GM18519 (cell line): ENCODE measurements around the gene KLHDC7A.

Experiments used
- ATAC-seq: cut with Tn5 transposase; IDR thresholded peaks from one replicate; pipeline ENCODE4 v1.9.1; 2021; ENCODE audit warnings: mild to moderate bottlenecking, moderate library complexity; ENCODE audit not compliant: unreplicated experiment, low FRiP score

Gene KLHDC7A

DNA sequence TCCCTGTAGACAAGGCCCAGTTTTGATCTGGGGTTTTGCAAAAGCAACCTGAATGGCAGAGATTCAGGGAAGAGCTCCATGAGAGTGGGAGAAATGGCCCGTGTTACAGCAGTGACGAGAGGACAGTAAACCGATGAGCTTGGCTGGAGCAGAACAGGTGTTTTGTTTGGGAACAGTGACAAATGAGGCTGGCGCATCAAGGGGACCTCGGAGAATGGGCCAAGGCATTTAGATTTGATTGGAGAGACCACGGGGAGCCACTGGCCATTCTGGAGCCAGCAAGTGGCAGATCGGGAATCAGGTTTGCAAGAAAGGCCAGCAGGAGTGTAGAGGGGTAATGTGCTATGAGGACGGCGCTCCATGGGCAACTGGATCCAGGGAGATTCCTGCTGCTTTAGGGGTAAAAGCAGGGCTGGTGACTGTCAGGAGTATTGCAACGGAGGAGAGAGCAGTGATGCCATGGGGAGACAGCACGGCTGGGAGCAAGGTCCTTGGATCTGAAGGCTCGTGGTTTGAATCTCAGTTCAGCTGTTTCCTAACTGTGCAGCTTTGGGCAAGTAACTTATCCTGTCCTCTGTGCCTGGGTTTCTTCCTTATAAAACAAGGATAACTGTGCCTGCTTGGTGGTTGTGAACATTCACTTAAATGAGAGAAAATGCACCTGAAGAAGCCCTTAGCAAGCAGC lies 9.9 kb upstream of the KLHDC7A start:
- ATAC-seq: no peak

DNA sequence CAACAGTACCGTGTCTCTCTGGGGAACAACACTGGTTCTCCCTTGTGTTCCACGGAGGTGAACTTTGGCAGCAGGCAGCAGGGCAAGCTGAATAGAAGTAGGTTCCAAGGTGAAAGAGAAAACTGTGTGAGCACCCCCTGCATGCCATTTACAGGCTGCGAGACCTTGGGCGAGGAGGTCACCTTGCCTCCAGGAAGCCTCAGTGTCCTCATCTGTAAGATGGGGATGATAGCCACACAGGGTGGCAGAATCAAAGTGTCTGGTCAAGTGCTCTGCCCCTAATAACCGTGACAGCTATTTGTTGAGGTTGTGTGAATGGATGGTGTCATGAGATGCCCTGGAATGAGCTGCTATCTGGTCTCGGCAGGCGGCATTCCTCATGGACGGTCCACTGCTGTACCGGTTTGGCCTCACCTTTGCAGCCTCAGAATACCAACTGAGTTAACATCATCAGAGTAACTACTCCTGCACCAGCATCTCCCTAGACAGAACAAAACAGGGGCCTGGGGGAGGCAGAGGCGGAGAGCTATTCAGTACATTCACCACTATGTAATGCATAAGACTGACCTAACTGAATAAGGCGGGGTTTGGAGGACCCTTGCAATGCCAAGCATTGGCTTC lies 7.4 kb upstream of the KLHDC7A start:
- no peak for ATAC-seq

DNA sequence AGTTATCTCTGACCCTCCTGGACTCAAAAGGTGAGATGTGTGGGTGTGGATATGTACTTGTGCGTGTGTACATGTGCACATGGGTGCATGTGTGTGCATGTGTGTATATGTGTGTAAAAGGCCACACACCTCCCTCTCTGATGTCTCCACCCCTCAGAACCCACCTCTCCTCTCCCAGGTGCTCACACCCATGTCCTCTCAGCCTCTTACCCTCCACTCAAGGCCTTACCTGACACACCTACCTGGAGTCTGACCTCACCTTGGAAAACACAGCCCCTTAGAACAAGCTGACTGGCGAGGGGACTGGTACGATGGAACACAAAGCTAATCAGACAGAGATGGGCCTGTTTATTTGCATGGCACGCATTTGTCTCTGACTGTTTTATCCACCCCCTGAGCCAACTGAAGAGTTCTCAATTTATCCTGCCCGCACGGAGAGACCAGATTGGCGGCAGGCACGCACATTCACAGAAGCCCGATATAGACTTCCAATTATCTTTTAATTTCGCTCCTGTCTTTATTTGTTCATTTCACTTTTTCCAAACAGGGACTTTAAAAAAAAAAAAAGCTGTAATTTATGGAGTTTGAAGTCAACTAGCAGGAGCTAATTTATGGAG lies 6.1 kb upstream of the KLHDC7A start:
- no peak for ATAC-seq

DNA sequence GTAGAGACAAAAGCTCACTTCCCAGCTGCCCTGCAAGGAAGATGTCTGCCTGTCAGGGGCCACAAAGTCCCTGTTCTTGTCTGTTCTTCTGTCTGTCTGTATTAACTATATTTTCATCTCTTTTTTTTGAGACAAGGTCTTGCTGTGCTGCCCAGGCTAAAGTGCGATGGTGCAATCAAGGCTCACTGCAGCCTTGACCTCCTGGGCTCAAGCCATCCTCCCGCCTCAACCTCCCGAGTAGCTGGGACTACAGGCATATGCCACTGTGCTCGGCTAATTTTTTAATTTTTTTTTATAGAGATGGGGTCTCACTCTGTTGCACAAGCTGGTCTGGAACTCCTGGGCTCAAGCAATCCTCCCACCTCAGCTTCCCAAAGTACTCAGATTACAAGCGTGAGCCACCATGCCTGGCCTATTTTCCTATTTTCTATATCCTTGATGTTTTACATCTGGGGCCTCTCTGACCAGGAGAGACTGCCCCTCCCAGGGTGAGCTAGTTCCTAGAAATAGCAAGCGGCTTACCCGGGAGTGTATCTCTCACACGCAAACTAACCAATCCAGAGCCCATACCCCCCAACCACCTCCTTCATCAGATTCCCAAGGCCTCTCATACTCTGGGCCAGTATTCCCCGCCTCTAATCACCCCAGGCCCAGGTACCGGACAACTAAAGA lies 5.4 kb upstream of the KLHDC7A start:
- no peak for ATAC-seq

DNA sequence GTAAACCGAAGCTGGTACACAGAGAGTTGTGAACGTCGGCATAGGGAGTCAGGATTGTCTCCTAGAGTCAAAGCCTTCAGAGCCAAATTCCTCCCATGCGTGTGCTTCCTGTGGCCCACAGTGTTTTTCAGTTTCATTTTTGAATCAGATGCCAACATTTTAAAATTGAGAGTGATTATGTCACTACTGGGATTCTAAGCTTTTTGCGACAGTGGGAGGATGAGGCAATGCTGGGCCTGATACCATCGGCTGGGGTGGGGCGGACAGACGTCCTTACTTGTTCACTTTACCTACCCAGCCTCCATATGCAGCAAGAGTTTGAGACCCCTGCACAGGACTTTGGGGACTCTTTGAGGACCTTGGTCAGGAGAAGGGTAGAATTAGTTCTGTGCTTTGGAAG lies 1.3 kb upstream of the KLHDC7A start:
- ATAC-seq: no peak

DNA sequence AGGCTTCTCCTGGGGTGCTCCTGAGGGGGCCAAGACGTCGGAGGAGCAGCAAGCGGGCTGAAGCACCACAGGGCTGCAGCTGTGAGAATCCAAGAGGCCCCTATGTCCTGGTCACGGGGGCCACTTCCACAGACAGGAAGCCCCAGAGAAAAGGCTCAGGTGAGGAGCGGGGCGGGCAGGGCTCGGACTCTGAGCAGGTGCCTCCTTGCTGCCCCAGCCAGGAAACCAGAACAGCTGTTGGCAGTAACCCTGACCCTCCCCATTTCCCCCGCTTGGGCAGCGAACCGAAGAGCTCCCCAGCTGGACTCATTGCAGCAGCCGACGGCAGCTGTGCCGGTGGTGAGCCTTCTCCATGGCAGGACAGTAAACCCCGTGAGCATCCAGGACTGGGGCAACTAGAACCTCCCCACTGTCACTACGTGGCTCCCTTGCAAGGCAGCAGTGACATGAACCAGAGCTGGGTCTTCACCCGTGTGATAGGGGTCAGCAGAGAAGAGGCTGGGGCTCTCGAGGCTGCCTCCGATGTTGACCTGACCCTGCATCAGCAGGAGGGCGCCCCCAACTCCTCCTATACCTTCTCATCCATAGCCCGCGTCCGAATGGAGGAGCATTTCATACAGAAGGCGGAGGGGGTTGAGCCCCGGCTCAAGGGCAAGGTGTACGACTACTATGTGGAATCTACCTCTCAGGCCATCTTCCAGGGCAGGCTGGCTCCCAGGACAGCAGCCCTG lies 625 bp downstream of the KLHDC7A start:
- no peak for ATAC-seq

DNA sequence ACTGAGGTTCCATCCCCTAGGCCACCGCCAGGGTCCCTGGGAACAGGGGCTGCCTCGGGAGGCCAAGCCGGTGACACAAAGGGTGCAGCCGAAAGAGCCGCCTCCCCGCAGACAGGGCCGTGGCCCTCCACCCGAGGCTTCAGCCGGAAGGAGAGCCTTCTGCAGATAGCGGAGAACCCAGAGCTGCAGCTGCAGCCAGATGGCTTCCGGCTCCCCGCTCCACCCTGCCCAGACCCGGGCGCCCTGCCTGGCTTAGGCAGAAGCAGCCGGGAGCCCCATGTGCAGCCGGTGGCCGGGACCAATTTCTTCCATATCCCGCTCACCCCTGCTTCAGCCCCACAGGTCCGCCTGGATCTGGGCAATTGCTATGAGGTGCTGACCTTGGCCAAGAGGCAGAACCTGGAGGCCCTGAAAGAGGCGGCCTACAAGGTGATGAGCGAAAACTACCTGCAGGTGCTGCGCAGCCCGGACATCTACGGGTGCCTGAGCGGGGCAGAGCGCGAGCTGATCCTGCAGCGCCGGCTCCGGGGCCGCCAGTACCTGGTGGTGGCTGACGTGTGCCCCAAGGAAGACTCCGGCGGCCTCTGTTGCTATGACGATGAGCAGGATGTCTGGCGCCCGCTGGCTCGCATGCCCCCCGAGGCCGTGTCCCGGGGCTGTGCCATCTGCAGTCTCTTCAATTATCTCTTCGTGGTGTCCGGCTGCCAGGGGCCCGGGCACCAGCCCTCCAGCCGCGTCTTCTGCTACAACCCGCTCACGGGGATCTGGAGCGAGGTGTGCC lies 1.4 kb downstream of the KLHDC7A start:
- ATAC-seq: no peak

DNA sequence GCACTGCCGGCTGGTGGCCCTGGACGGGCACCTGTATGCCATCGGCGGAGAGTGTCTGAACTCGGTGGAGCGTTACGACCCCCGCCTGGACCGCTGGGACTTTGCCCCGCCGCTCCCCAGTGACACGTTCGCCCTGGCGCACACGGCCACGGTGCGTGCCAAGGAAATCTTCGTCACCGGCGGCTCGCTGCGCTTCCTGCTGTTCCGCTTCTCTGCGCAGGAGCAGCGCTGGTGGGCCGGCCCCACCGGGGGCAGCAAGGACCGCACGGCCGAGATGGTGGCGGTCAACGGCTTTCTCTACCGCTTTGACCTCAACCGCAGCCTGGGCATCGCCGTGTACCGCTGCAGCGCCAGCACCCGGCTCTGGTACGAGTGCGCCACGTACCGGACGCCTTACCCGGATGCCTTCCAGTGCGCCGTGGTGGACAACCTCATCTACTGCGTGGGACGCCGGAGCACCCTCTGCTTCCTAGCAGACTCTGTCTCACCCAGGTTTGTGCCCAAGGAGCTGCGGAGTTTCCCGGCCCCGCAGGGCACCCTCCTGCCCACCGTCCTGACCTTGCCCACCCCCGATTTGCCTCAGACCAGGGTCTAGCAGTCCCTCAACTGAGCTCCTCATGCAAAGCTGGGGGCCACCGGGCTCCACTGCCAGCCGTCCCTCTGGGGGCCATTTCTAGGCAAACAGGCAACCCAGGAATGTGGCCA lies 2.1 kb downstream of the KLHDC7A start:
- ATAC-seq: no peak

DNA sequence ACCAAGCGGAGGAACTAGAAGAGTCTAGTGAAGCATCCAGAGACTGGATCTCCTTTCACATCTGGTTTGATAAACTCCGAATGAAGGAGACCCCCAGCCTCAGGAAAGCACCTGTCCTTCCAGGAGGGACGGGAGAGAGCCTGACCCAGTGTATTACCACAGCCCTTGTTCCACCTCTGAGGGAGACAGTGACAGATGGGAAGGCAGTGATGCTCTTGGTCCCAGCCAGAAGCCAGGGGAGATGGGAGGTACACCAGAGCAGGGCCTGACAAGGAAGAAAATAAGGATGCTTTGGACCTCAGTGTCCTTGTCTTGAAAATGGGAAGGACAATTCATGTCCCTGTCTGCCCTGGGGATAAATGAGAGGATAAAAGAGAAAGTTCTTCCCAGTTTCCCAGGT lies 3.5 kb downstream of the KLHDC7A start:
- no peak for ATAC-seq

DNA sequence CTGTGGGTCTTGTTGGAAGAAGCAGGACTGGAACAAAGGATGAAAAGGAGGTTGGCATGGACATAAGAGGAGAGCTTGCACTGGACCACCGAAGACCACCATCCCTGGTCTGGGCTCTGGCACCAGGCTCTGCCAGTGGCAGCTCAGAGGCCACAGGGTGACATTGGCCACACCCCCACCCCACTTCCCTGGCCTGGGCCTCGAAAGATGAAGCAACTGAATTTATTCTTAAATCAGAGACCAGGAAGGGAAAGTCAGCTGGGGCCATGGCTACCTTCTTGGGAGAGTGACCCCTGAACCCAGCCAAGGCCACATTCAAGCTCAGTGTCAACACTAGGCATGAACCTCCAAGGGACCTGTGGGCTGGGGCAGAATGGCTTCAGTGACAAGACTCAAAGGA lies 4.0 kb downstream of the KLHDC7A start:
- ATAC-seq: no peak

DNA sequence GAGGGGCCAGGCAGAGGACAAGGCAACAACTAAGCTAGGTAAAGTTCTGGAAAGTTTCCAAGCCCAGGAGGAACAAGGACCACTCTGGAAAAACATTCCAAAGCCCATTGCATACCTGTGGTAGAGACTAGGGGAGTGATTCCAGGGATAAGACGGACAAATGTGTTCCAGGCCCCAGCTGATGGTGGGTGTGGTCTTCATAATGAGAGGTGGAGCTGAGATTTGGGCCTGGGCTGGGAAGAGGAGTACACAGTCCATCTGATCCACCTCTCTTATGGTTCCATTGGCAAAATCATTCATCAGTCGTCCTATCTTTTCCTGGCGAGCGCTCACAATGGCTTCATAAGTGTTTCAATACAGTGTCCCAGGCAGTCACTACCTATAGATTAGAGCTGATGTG lies 4.5 kb downstream of the KLHDC7A start:
- no peak for ATAC-seq

DNA sequence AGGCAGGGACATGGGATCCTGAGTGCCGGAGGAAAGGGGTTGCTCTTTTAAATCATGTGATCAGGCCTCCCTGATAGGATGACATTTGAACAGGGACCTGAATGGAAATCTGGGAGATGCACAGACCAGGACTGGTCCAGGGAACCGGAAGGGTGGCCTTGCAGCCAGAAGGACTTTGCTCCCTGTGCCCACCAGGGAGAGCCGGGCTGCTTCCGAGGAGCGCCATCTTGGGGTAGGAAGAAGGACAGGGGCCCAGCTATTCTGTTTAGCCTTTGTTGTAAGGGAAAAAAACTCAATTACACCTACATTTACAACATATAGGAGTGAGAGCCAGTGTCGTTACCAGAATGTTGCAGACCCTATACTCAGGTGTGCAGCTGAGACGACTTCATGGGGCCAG lies 5.5 kb downstream of the KLHDC7A start:
- ATAC-seq: no peak

DNA sequence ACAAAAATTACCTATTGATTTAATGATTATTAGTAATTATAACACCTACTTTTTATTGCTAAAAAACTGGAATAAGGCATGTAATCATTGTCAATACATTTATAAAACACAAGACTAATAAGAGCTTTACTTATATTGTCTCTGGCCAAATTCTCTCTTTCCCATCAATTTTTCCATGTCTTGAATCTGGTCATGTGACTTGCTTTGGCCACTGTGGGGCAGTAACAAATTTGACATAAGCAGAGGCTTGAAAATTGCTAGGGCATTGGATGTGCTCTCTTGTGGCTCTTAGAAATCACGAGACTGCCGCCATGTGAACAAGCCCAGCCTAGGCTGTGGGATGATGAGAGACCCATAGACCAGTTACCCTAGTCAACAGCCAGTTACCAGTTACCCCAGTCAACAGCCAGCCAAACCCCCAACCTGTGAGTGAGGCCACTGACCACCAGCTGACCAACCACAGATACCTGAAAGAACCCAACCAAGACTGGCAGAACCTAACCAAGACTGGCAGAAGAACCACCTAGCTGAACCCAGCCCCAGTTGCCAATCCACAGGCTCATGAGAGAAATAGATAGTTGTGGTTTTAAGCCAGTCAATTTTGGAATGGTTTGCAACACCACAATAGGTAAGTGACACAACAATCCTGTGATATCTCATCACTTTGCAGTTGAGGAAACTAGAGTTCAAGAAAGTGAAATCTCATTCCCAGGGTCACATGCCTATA lies 8.8 kb downstream of the KLHDC7A start:
- no peak for ATAC-seq

DNA sequence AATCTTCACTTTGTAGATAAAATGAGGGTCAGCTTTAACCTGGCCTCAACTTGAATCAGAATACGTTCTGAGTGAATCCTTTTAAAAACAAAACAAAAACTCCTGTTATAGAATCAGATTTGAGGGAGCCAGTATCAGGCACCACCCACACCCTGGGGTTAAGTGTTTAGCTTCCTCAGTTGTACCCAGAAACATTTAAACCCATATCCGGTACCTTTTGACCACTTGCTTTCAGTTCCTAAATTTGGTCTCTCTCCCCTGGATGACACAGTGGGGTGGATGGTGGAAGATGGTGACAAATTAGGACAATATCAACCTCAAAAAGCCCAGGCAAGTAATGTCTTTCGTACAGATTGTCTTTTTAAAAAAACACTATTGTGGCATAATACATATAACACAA lies 10.4 kb downstream of the KLHDC7A start:
- no peak for ATAC-seq

DNA sequence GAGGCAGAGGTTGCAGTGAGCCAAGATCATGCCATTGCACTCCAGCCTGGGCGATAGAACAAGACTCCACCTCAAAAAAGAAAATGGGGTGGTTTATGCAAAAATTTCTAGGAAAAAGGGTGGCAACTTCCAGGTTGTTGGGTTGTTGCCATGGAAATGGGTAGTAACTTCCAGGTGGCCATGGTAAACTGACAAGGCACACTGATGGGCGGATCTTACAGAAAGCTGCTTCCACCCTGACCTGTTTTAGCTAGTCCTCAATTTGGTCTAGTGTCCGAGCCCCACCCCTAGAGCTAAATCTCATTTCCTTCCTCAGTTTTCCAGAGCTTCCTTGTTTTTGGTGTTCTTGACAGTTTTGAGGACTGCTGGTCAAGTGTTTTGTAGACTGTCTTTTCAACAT lies 13.6 kb downstream of the KLHDC7A start:
- ATAC-seq: no peak

DNA sequence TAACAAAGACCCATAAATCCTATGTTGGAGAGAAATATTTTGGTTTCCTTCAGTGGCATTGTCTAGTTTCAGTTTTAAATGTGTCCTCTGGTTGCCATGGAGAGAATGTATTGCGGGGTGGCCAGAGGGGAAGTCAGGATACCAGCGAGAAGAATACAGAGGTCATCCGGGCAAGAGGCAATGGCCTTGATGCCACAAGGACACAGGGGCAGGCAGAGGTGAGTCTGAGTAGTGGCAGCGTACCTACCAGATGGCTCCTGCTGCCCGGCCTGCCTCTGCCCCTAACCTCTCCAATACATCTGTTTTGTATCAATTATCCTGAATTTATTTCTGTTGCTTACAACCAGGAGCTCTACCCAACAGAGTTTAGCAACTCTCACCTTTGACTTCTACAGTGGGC lies 14.9 kb downstream of the KLHDC7A start:
- no peak for ATAC-seq

DNA sequence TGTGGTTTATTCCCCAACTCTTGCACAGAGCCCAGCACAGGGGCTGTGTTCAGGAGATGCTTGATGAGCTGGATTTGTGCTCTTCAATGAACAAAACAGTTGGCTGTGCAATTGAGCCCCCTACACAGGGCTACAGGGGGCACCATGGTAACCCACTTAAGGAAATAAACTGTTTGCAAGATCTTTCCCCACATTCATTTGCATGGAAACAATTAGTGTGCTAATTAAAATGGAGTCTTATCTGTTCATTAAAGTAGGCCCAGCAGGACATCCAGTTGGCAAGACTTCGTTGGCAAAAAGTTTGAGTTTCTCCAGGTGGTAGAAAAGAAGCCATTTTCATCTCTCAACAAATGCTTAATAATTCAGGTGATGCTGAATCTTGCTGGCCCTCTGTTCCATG lies 15.3 kb downstream of the KLHDC7A start:
- ATAC-seq: no peak

DNA sequence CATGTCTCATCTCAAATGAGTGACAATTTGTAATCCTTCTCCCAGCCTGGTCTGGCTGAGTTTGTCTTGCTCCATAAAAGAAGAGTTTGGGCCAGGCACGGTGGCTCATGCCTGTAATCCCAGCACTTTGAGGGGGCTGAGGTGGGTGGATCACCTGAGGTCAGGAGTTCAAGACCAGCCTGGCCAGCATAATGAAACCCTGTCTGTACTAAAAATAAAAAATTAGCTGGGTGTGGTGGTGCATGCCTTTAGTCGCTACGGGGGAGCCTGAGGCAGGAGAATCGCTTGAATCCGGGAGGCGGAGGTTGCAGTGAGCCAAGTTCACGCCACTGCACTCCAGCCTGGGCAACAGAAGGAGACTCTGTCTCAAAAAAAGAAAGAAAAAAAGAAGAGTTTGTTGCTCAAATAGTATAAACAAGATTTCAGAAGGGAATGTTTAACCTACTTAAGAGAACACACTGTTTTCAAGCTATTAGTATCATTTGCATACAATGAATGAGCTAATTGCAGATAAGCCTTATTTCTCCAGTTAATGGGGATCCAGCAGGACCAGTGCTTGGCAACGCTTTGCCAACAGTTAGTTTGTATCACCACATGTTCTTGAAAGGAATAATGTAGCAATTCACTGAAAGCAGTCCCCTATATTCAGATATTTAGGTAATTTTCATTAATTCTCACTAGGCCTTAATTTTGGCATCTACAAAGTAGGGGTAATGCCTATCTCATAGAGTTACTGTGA lies 15.9 kb downstream of the KLHDC7A start:
- ATAC-seq: no peak
